ENCODE results near the gene CFAP99.

GRCh38 chr4:2390784-2391421, 27.9 kb upstream of the CFAP99 start:
- TF ChIP-seq CTCF (IDR thresholded peaks at IDR 0.05) (no peak), EZH2 (IDR thresholded peaks at IDR 0.05; ENCODE audit: borderline replicate concordance, insufficient read depth, low read depth, low read length, poor library complexity, severe bottlenecking) (no peak)

Data from B cell (primary cell).